ENCODE results near the gene BRDT.
"Not testable (repeated sequence)": the region's sequence is repeated elsewhere in the genome, so short reads cannot be mapped to it uniquely, and the experiment has no call there.

Gene BRDT

GRCh38 chr1:92016720-92017316, 67.6 kb downstream of the BRDT start:
- no peak for DNase-seq (ENCODE audit: low read depth)
- TF ChIP-seq CTCF (IDR thresholded peaks at IDR 0.05; ENCODE audit: insufficient read depth, low read depth, low read length, missing control alignments): no peak
- H3K4me3 ChIP-seq (ENCODE audit: low read depth, low read length): no peak overlapping the region

GRCh38 chr1:92017656-92018055, 68.5 kb downstream of the BRDT start:
- TF ChIP-seq CTCF (IDR thresholded peaks at IDR 0.05; ENCODE audit: insufficient read depth, low read depth, low read length, missing control alignments): no peak
- no peak for DNase-seq (ENCODE audit: low read depth)
- H3K4me3 ChIP-seq (ENCODE audit: low read depth, low read length): no peak overlapping the region

GRCh38 chr1:92026042-92026441, 76.8 kb downstream of the BRDT start:
- H3K4me3 ChIP-seq (ENCODE audit: low read depth, low read length); DNase-seq (ENCODE audit: low read depth): not testable (repeated sequence)

GRCh38 chr1:92026806-92027205, 77.6 kb downstream of the BRDT start:
- no peak for DNase-seq (ENCODE audit: low read depth)
- TF ChIP-seq CTCF (IDR thresholded peaks at IDR 0.05; ENCODE audit: insufficient read depth, low read depth, low read length, missing control alignments): no peak
- H3K4me3 ChIP-seq (ENCODE audit: low read depth, low read length): no peak overlapping the region

- no peak overlapping the region for H3K4me3 ChIP-seq (ENCODE audit: low read depth, low read length)
These were observed 80.2 kb downstream of the BRDT start for GRCh38 chr1:92029241-92029922.

GRCh38 chr1:92030656-92031107, 81.5 kb downstream of the BRDT start:
- TF ChIP-seq CTCF (IDR thresholded peaks at IDR 0.05; ENCODE audit: insufficient read depth, low read depth, low read length, missing control alignments): no peak
- DNase-seq (ENCODE audit: low read depth): no peak
- no peak overlapping the region for H3K4me3 ChIP-seq (ENCODE audit: low read depth, low read length)

More at GRCh38 chr1:92029241-92029922, 80.2 kb downstream of the BRDT start:
- TF ChIP-seq CTCF (IDR thresholded peaks at IDR 0.05; ENCODE audit: insufficient read depth, low read depth, low read length, missing control alignments): no peak
- DNase-seq (ENCODE audit: low read depth): no peak

GRCh38 chr1:92031281-92032110, 82.3 kb downstream of the BRDT start:
- no peak overlapping the region for H3K4me3 ChIP-seq (ENCODE audit: low read depth, low read length)
- no peak for TF ChIP-seq CTCF (IDR thresholded peaks at IDR 0.05; ENCODE audit: insufficient read depth, low read depth, low read length, missing control alignments)
- no peak for DNase-seq (ENCODE audit: low read depth)
